Vagina (tissue), 2 donors: Measurements from ENCODE around the gene PDE7B.

Experiments used
- CTCF ChIP-seq, 3 experiments: fragments of 450-650 bp in 2 of 3; fragments of 200-600 bp in 1 of 3; sonication (generic) in 1 of 3; IDR thresholded peaks; one replicate each; pipeline ENCODE4 v1.5.1; 2017 to 2019; ENCODE audit warnings: antibody characterized with exemption in 3 of 3, mild to moderate bottlenecking in 2 of 3, moderate library complexity in 2 of 3
- POLR2A ChIP-seq, 2 donors: fragments of 450-650 bp; IDR thresholded peaks; one replicate each; pipeline ENCODE4 v1.6.1; 2017; ENCODE audit warnings: antibody characterized with exemption in 2 of 2, mild to moderate bottlenecking in 2 of 2, moderate library complexity in 2 of 2

GRCh38 chr6:135996668-135997067 lies 145.2 kb downstream of the PDE7B start:
- TF ChIP-seq CTCF (IDR thresholded peaks at IDR 0.05) (no peak), POLR2A (IDR thresholded peaks at IDR 0.05) (no peak)
